OCI-LY3 (cell line): ENCODE measurements around the gene RDH14.

ENCODE experiments used
- CTCF ChIP-seq: fragments of 200-600, 300-600 bp; sonication (generic); IDR thresholded peaks from 2 replicates; pipeline ENCODE4 v1.5.1; 2014; ENCODE audit warnings: antibody characterized with exemption, low read length, low read depth
- EZH2phosphoT487 ChIP-seq: fragments of 200-600 bp; shearing (Covaris generic); IDR thresholded peaks from 2 replicates; pipeline ENCODE4 v1.6.1; 2018; ENCODE audit warnings: antibody characterized with exemption, mixed run types, low read depth

GRCh38 chr2:18610090-18610489 is 49.6 kb upstream of the RDH14 start:
- TF ChIP-seq CTCF, result no peak
- TF ChIP-seq EZH2phosphoT487, result no peak
